ENCODE measurements around the gene NUMA1.

Gene NUMA1

GRCh38 chr11:72102631-72102945 is 22.2 kb upstream of the NUMA1 start:
- DNase-seq = no peak

GRCh38 chr11:72102162-72102561 is 21.8 kb upstream of the NUMA1 start:
- no peak for DNase-seq

- DNase-seq = no peak
Measured at GRCh38 chr11:72100462-72100861, 20.1 kb upstream of the NUMA1 start.

GRCh38 chr11:72100009-72100408 is 19.7 kb upstream of the NUMA1 start:
- no peak for DNase-seq

DNA sequence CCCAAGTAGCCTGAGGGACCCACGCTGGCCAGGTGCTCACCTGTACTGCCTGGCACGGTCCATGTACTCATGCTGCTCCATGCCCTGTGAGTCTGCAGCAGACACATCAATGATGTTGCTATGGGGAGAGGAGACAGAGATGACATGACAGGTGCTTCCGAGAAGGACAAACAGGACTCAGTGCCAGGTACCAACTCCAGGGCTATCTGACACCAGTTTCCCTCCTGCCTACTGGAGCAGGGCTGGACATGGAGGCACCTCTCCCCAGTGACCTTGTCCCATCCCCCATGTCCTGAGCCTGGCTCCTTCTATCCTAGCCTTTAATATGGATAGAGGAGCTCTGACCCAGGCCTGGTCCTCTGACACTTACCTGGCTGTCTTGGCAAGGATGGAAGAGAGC is 18.4 kb upstream of the NUMA1 start:
- DNase-seq = no peak

DNA sequence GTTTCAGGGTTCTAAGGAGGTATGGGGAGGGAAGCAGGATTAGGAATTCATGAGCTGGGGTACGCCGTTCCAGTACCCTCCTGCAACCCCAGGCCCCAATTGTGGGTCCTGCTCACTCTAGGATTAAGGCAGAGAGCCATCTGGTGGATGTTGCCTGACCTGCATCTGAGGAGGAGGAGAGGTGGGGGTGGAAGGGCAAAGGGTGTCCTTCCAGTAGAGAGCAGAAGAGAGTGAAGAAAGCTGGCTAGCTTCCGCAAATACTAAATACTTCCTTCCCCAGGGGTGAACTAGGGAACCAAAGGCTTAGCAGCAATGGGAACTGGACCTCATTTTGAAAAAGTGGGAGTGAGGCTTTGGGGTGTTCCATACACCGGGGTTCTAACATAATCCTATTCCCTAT is 10.9 kb upstream of the NUMA1 start:
- DNase-seq = no peak

GRCh38 chr11:72088076-72088808 is 7.9 kb upstream of the NUMA1 start:
- no peak for DNase-seq

DNA sequence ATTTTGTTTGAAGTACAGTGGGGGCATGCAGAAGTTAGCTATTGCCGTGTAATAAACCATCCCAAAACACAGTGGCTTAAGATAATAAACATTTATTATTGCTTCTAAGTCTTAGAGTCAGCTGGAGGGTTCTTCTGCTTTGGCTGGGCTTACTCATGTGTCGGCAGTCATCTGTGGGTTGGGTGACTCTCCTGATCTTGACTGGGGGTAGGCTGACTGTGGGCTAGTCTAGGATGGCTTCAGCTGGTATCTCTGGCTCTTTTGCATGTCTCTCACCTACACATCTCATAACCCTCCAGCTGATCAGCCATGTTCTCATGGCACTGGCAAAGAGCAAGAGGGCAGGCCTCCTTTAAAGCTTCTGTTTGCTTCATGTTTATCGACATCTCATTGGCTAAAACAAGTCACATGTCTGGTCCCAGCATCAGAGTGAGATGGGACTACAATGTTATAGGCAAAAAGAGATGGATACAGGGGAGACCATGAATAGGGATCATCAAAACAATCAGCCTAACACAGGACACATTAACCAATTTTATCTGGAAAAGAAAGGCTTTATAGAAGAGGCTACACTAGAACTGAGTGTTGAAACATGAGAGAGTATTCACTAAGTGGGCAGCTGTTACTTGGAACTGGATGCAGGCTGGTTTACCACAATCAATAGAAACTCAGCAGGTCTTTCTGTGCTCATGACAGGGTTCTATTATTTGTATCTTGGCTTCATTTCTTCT is 5.4 kb upstream of the NUMA1 start:
- DNase-seq = no peak

DNA sequence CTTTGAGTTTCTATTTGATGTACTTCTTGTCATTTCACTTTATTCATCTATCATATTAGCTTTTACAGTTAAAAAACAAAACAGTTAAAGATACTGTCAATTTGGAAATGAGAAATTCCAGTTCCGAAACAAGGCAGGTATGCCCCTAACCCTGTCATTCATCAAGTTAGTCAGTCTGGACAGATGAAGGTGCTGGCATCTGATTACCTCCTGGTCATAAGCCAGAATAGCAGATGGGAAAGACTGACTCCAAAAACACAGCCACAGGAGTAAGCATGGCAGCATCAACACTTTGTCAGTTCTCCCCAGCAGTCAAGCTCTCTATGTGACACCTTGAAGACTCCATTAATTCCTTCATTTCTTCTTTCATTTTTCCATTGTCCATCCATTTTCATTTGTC is 4.6 kb upstream of the NUMA1 start:
- no peak for DNase-seq

DNA sequence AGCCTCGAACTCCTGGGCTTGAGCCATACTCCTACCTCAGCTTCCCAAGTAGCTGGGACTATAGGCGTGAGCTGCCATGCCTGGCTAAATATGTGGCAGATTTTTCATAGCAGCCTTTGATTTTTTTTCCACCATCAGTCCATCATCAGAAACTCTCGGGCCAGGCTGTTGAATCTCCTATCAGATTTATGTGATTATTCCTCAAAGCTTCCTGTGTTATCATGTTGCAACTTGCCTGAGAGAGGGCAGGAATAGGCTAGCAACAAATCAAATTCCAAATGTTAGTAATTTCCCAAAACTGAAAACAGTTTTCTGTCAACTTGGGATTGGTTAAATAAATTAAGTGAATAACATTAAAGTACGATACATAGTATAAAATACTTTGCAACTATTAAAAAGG is 3.7 kb upstream of the NUMA1 start:
- no peak for DNase-seq

GRCh38 chr11:72083414-72083813 is 3.1 kb upstream of the NUMA1 start:
- DNase-seq = no peak

- no peak for DNase-seq
Measured at GRCh38 chr11:72081821-72082453, 1.6 kb upstream of the NUMA1 start.

- DNase-seq = no peak
Measured at GRCh38 chr11:72081184-72081644, 872 bp upstream of the NUMA1 start.

DNA sequence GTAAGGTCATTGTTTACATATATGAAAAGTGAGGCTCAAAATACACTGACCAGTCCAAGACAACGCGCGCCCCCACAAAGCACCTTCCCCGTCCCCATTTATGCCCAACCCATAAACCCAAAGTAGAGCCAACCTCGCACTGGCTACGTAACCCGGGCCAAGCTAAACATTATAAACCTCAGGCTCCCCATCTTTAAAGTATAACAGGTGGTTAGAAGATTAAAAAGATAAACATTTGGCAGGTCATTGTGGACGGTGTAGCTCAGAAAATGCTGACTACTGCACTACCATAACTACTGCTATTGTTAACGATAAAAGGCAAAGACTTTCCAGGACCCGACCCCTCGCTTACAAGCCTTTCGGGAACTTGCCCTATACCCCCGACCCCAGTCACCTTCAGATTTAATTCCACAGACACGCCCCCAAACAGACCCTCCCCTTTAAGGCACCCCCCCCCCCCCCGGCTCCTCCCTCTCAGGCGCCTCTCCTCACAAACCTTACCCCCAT is 470 bp downstream of the NUMA1 start:
- DNase-seq = no peak

- DNase-seq = no peak
Measured at GRCh38 chr11:72078477-72078876, 1.9 kb downstream of the NUMA1 start.

GRCh38 chr11:72075756-72076155 is 4.6 kb downstream of the NUMA1 start:
- no peak for DNase-seq

DNA sequence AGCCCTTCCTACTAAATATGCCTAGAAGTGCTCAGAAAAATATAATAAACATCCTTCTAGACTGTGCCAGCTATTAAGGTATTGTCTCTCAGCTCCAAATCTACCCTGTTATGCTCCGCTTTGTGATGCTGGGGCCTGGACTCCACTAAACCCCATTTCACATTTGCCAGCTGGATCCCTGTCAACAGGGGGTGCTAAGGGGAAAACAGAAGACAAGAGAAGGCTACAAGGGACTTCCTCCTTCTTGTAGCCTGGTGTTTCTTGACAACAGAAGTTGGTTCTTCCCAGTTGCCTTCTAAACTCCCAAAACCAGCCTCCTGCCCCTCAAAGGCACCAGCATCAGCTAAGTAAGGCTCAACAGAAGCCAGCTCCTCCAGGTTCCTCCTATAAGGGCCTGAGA is 5.2 kb downstream of the NUMA1 start:
- no peak for DNase-seq

DNA sequence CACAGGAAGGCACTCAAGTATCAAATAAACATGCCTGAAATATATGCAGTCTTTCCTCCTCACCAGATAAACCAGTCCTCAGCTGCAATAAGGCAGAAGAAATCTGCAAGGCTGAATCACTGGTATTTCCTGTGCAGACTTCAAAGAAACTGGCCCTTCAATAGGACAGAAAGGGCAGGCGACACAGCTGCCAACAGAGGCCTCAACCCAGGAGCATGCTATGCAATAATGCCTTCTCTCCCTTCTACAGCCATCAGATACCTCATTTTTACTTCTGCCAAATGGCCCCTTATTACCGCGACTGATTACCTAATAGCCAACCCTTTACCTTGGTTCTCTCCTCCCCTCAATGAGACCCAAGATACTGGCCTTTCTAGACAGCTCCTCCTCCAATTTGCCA is 8.0 kb downstream of the NUMA1 start:
- peak; percentile 11 for DNase-seq

DNA sequence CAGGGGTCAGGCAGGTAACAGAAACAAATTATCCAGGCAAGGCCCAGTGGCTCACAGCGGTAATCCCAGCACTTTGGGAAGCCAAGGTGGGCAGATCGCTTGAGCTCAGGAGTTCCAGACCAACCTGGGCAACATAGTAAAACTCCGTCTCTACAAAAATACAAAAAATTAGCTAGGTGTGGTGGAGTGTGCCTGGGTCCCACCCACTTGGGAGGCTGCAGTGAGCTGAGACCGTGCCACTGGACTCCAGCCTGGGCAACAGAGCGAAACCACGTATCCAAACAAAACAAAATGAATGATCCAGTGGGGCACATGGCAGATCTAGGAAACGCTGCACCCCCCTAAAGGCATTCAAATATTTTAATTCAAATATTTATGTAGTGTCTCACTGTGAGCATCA is 9.9 kb downstream of the NUMA1 start:
- no peak for DNase-seq

DNA sequence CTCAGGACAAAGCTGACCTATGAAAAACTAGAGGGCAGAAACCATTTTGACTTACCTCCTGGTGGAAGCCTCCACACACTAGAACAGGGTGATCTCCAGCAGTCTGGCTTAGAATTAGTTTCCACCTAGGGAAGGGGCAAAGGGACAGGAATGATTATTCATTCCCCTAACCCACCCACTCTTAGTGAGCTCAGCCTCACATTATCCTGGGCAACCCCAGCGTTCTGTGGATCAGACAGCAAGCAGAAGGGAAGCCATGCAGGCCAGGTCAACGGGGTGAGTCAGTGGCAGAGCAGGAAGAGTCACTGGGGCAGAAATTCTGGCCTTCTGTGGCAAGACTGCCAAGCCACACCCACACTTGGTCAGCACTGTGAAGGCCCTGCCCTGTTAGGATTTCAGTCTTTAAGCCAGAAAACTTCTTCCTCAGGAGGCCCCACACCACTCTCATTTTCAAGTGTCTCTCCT is 10.5 kb downstream of the NUMA1 start:
- peak; percentile 39 for DNase-seq

DNA sequence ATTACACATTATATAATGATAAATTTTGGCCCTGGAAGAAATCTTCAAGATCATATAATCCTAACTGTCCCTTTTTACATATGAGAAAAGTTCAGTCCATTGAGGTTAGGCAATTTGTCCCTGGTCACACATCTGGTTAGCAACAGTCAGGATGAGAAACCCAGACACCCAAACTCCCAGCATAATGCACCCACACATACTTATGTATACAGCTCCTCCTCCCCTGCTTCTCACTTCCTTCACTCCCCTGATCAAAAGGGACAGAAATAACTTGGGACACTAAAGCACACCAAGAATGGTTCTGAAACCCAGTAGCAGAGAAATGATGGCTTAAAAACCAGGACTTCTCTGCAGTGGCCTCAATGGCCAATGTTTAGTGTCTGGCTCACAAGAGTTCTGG is 11.1 kb downstream of the NUMA1 start:
- no peak for DNase-seq

GRCh38 chr11:72067676-72068075 is 12.7 kb downstream of the NUMA1 start:
- DNase-seq = no peak

DNA sequence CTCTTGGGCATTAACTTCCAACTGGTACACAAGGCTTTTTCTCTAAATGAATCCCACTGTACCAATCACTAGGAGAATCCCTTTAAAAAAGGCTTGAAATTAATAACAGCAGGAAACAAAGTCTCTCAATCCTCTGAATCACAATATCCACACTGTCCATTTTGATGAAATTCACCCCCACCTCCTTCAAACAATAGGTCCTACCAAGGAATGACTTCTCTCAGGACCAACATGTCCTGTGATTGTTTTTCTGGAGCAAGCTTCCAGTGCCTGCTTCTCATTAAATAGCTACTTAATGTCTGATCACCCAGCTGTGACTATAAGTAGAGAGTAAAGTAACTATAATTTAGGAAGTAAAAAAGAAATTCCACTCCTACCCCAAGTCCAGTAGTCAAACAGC is 13.1 kb downstream of the NUMA1 start:
- no peak for DNase-seq

GRCh38 chr11:72066855-72067254 is 13.5 kb downstream of the NUMA1 start:
- no peak for DNase-seq

Measured in T1000 (cell line).